Chondrocyte (in vitro differentiated cells): Measurements from ENCODE around the gene RAB8B. TPM values are rescaled to one million over a fixed set of nuclear protein-coding genes. Genes with fewer than 3 reads are reported as not detected.

Experiments
- DNase-seq: peaks from one replicate; pipeline ENCODE4 v3.0.0; 2021; ENCODE audit warnings: mixed read lengths, low spot score
- H3K27ac Mint-ChIP-seq: one replicate; pipeline ENCODE4 v1.8.0; 2021; ENCODE audit warnings: mild to moderate bottlenecking, moderate library complexity, mixed read lengths; ENCODE audit not compliant: unreplicated experiment
- H3K27me3 Mint-ChIP-seq: 2 replicates; pipeline ENCODE4 v1.8.0; 2021; ENCODE audit warnings: low read depth, mixed read lengths
- H3K36me3 Mint-ChIP-seq: 2 replicates; pipeline ENCODE4 v1.8.0; 2021; ENCODE audit warnings: low read depth, mixed read lengths
- H3K4me1 Mint-ChIP-seq: 2 replicates; pipeline ENCODE4 v1.8.0; 2021; ENCODE audit warnings: low read depth, mild to moderate bottlenecking, mixed read lengths
- H3K4me3 Mint-ChIP-seq: one replicate; pipeline ENCODE4 v1.8.0; 2021; ENCODE audit warnings: mild to moderate bottlenecking, moderate library complexity, mixed read lengths; ENCODE audit not compliant: unreplicated experiment
- H3K9me3 Mint-ChIP-seq: 2 replicates; pipeline ENCODE4 v1.8.0; 2021; ENCODE audit warnings: low read depth, mixed read lengths
- CTCF ChIP-seq: fragments of 200-600 bp; sonication (generic); IDR thresholded peaks from 2 replicates; pipeline ENCODE4 v1.5.0; 2021; ENCODE audit warnings: antibody characterized with exemption, mild to moderate bottlenecking, moderate library complexity
- total RNA-seq: library from RNA; stranded (reverse); gene quantifications from 3 replicates; pipeline ENCODE4 v1.2.1, GENCODE V29; 2021

The RAB8B gene
- total RNA-seq, 1 donor from 2014 or later, result 34.8 TPM

- no peak for DNase-seq
- no peak overlapping the region for H3K27ac Mint-ChIP-seq
- H3K36me3 Mint-ChIP-seq, result peaks cover 5% of the 10 kb centered on the region
- TF ChIP-seq CTCF, result no peak
- H3K4me3 Mint-ChIP-seq, result no peak overlapping the region
- H3K4me1 Mint-ChIP-seq, result no peaks in the 10 kb centered on the region
- no peaks in the 10 kb centered on the region for H3K9me3 Mint-ChIP-seq
- H3K27me3 Mint-ChIP-seq, result no peaks in the 10 kb centered on the region
These were observed 125.0 kb downstream of the RAB8B start for GRCh38 chr15:63314409-63314808.

Other genes starting within 250 kb of the RAB8B start
- 2,291 to 2,367 TPM (median 2,332 TPM) in 3 replicates for gene TPM1, start 146.9 kb upstream of the RAB8B start, total RNA-seq
- 19.4 to 22.4 TPM (median 20.7 TPM) in 3 replicates for gene LACTB, start 67.7 kb upstream of the RAB8B start, total RNA-seq
- 211 to 242 TPM (median 221 TPM) in 3 replicates for gene RPS27L, start 32.1 kb upstream of the RAB8B start, total RNA-seq
- gene APH1B, start 88.0 kb downstream of the RAB8B start, total RNA-seq, result 12.0 to 20.1 TPM (median 17.4 TPM) in 3 replicates
- gene CA12, start 192.2 kb downstream of the RAB8B start, total RNA-seq, result 6.7 to 7.9 TPM (median 6.9 TPM) in 3 replicates